CD8-positive, alpha-beta memory T cell (primary cell): ENCODE results near the gene RBM7. TPM values are rescaled to one million over a fixed set of nuclear protein-coding genes. Genes with fewer than 3 reads are reported as not detected.

ENCODE experiments used
- CTCF ChIA-PET: fragments of 350-600 bp; sonication (Branson Sonifier 250); formaldehyde crosslinking; loops from one replicate; lab custom pipeline; 2021; ENCODE audit warnings: antibody characterized with exemption; lab: Charles Lee
- POLR2A ChIA-PET: fragments of 350-600 bp; sonication (Branson Sonifier 250); formaldehyde crosslinking; loops from one replicate; lab custom pipeline; 2021; ENCODE audit warnings: antibody characterized with exemption; lab: Charles Lee
- DNase-seq, 5 donors: peaks; one replicate each; pipeline versions ENCODE4 v3.0.0 to v3.0.0-alpha.2; 2020 to 2022; ENCODE audit warnings: mixed read lengths in 1 of 5
- H3K27ac ChIP-seq: one replicate; pipeline ENCODE4 v1.7.0; 2013; ENCODE audit warnings: low read depth, mild to moderate bottlenecking, low read length, moderate library complexity
- H3K27me3 ChIP-seq: 2 replicates; pipeline ENCODE4 v1.7.0; 2013; ENCODE audit warnings: low read length, mild to moderate bottlenecking; ENCODE audit not compliant: insufficient read depth, poor library complexity, severe bottlenecking
- H3K36me3 ChIP-seq: 2 replicates; pipeline ENCODE4 v1.7.0; 2013; ENCODE audit warnings: mild to moderate bottlenecking, low read length, moderate library complexity; ENCODE audit not compliant: insufficient read depth
- H3K4me1 ChIP-seq: 2 replicates; pipeline ENCODE4 v1.7.0; 2013; ENCODE audit warnings: mild to moderate bottlenecking, low read length, moderate library complexity; ENCODE audit not compliant: insufficient read depth
- H3K4me3 ChIP-seq: 2 replicates; pipeline ENCODE4 v1.7.0; 2013; ENCODE audit warnings: mild to moderate bottlenecking, low read length
- H3K9me3 ChIP-seq: 2 replicates; pipeline ENCODE4 v1.7.0; 2013; ENCODE audit warnings: mild to moderate bottlenecking, low read length
- H3K27ac Mint-ChIP-seq, 8 donors: one replicate each; pipeline ENCODE4 v1.8.0; 2020 to 2021; ENCODE audit warnings: mixed read lengths in 8 of 8, mild to moderate bottlenecking in 6 of 8, inconsistent platforms in 3 of 8, moderate library complexity in 3 of 8
- H3K27me3 Mint-ChIP-seq, 2 donors: one replicate each; pipeline ENCODE4 v1.8.0; 2020 to 2021; ENCODE audit warnings: mixed read lengths in 2 of 2, mild to moderate bottlenecking in 1 of 2, moderate library complexity in 1 of 2
- H3K36me3 Mint-ChIP-seq, 3 donors: one replicate each; pipeline ENCODE4 v1.8.0; 2020 to 2021; ENCODE audit warnings: mixed read lengths in 3 of 3, inconsistent platforms in 1 of 3, mild to moderate bottlenecking in 1 of 3
- H3K4me1 Mint-ChIP-seq, 3 donors: one replicate each; pipeline ENCODE4 v1.8.0; 2020 to 2021; ENCODE audit warnings: mixed read lengths in 3 of 3, inconsistent platforms in 1 of 3, mild to moderate bottlenecking in 1 of 3
- H3K4me3 Mint-ChIP-seq, 7 donors: one replicate each; pipeline ENCODE4 v1.8.0; 2020 to 2021; ENCODE audit warnings: mixed read lengths in 7 of 7, mild to moderate bottlenecking in 6 of 7, moderate library complexity in 4 of 7, inconsistent platforms in 2 of 7
- H3K9me3 Mint-ChIP-seq, 5 donors: one replicate each; pipeline ENCODE4 v1.8.0; 2020 to 2022; ENCODE audit warnings: mixed read lengths in 5 of 5, mild to moderate bottlenecking in 3 of 5, moderate library complexity in 2 of 5, inconsistent platforms in 1 of 5
- polyA plus RNA-seq: library from polyadenylated mRNA; unstranded; fragments of 300-500 nt; fragmentation: Illumina TruSeq; gene quantifications from one replicate; pipeline ENCODE4 v1.2.3, GENCODE V29; 2021
- total RNA-seq, 2 experiments: library from RNA; stranded (reverse); gene quantifications; one replicate each; pipeline ENCODE4 v1.2.3, GENCODE V29; 2021

Gene RBM7
- total RNA-seq = 10 to 100 TPM; 35.7 to 37.7 TPM
- 23.1 TPM for polyA plus RNA-seq

DNA sequence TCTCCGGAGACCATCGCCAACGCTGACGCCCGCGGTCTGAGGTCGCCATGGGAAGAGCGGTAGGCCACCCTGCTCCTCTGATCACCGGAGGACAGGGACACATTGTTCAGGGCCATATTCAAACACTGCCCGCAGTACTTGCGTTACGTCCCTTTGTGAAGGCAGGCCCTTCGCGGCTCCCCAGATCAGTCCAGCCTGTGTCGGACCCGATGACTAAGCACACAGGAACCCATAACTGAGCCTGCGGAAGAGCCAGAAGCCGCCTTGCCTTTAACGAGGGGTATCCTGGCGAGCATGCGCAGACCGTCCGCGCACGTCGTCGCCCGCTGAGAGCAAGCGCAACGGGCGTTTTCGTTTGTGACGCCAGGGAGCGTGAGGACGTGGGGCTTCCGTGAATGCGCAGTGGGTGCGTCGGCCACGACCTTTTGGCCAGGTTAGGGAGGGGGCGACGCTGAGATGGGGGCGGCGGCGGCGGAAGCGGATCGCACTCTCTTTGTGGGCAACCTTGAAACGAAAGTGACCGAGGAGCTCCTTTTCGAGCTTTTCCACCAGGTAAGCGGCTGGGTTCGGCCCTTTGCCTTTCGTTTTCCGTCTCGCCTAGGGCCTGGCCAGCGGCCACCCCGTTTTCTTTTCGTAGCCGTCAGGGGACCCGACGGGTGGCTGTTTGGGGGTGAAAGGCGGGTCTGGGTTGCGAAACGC is at the start of gene RBM7, which contains the start of gene C11orf71:
TSS of gene RBM7 (plus strand) at position 451 of the 699 bp plus-strand sequence. CDS start at position 457, 6 bp downstream.
TSS of gene C11orf71 (minus strand) at position 296 of the 699 bp plus-strand sequence. CDS start at position 116, 180 bp downstream.
- no peaks in the 10 kb centered on the region for H3K9me3 Mint-ChIP-seq
- peak within 1 kb of the TSS; percentile 98 for H3K27ac ChIP-seq
- DNase-seq = peak; percentile 95 to 99 (median 97)
- H3K27ac Mint-ChIP-seq = peak within 1 kb of the TSS; percentile 95 to 100 (median 99)
- H3K4me1 Mint-ChIP-seq = peaks cover 50 to 75% (median 69%) of the 10 kb centered on the region in 3 donors
- H3K27me3 ChIP-seq = no peaks in the 10 kb centered on the region
- H3K4me1 ChIP-seq = peaks cover 54% of the 10 kb centered on the region
- peak within 1 kb of the TSS; percentile 91 for H3K4me3 ChIP-seq
- H3K36me3 Mint-ChIP-seq = peaks cover 0 to 42% (median 6%) of the 10 kb centered on the region in 3 donors
- peak within 1 kb of the TSS; percentile 95 to 99 (median 97) for H3K4me3 Mint-ChIP-seq
- ChIA-PET POLR2A (interaction anchor here (0.9 to 1.4 kb wide), 2 partner anchors 13 to 39 kb away, joined by 4 to 10 read pairs; partner anchors contain the start of gene REXO2), CTCF (interaction anchor here (1.0 kb wide), 1 partner anchor 12 kb away, joined by 5 read pairs; no protein-coding TSS in a partner anchor)
- H3K36me3 ChIP-seq = no peaks in the 10 kb centered on the region
- no peaks in the 10 kb centered on the region for H3K9me3 ChIP-seq
- peaks cover 0 to 2% of the 10 kb centered on the region in 2 donors for H3K27me3 Mint-ChIP-seq

DNA sequence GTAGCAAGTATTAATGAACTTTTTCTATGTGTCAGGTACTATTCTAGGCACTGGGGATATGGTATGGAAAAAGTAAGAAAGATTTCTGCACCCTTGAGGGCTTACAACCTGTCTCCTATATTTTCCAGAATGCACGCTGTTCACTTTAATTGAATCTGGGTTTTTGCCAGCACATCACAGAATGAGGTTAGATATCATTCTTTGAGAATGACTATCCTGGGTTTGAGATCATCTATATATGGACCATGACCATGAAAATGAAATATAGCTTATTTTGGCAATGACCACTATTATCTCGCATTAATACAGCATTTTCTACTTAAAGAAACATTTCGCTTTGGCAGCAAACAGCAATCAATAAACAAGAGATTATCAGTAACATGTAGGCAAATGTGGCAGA is 47.0 kb upstream of the RBM7 start:
- no peaks in the 10 kb centered on the region for H3K36me3 ChIP-seq
- peaks cover 13% of the 10 kb centered on the region in 2 donors for H3K27me3 Mint-ChIP-seq
- H3K9me3 ChIP-seq = no peaks in the 10 kb centered on the region
- no peaks in the 10 kb centered on the region for H3K36me3 Mint-ChIP-seq
- ChIA-PET CTCF (no interaction called here), POLR2A (no interaction called here)
- no peak for DNase-seq
- no peak overlapping the region for H3K27ac ChIP-seq
- H3K4me3 Mint-ChIP-seq = no peak overlapping the region
- H3K4me3 ChIP-seq = no peak overlapping the region
- no peaks in the 10 kb centered on the region for H3K9me3 Mint-ChIP-seq
- no peaks in the 10 kb centered on the region for H3K27me3 ChIP-seq
- H3K27ac Mint-ChIP-seq = no peak overlapping the region
- no peaks in the 10 kb centered on the region for H3K4me1 ChIP-seq
- H3K4me1 Mint-ChIP-seq = no peaks in the 10 kb centered on the region

- POLR2A ChIA-PET = no interaction called here
- no peaks in the 10 kb centered on the region for H3K4me1 ChIP-seq
- CTCF ChIA-PET = no interaction called here
- no peaks in the 10 kb centered on the region for H3K36me3 ChIP-seq
- Mint-ChIP-seq H3K4me3 (no peak overlapping the region), H3K27ac (no peak overlapping the region), H3K27me3 (peaks cover 17 to 18% of the 10 kb centered on the region in 2 donors), H3K4me1 (no peaks in the 10 kb centered on the region), H3K9me3 (no peaks in the 10 kb centered on the region), H3K36me3 (no peaks in the 10 kb centered on the region)
- no peaks in the 10 kb centered on the region for H3K9me3 ChIP-seq
- no peak overlapping the region for H3K4me3 ChIP-seq
- no peak overlapping the region for H3K27ac ChIP-seq
- no peak for DNase-seq
- H3K27me3 ChIP-seq = no peaks in the 10 kb centered on the region
Observed at GRCh38 chr11:114354076-114354475, 46.4 kb upstream of the RBM7 start.

DNA sequence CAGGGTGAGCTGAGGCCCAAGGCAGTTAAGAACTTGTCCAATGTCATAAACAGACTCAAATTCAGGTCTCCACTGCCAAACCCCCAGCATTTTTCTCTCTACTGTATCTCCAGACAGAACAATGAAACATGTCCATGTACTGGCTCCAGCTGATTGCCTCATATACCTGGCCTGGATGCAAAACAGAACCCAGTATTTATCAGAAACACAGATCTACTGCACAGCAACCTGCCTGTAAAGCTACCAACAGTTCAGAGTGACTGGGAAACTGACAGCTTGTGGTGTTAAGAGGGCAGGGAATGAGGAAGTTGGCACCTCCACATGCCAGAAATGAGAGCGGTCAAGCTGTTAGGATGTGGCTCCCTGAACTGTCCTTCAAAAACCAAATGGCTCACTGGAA is 41.8 kb upstream of the RBM7 start:
- no peaks in the 10 kb centered on the region for H3K4me1 ChIP-seq
- POLR2A ChIA-PET = no interaction called here
- H3K9me3 Mint-ChIP-seq = no peaks in the 10 kb centered on the region
- CTCF ChIA-PET = no interaction called here
- no peak overlapping the region for H3K27ac ChIP-seq
- H3K27ac Mint-ChIP-seq = no peak overlapping the region
- no peaks in the 10 kb centered on the region for H3K36me3 Mint-ChIP-seq
- H3K27me3 ChIP-seq = no peaks in the 10 kb centered on the region
- H3K4me1 Mint-ChIP-seq = no peaks in the 10 kb centered on the region
- no peaks in the 10 kb centered on the region for H3K9me3 ChIP-seq
- H3K27me3 Mint-ChIP-seq = peaks cover 21 to 38% of the 10 kb centered on the region in 2 donors
- H3K4me3 ChIP-seq = no peak overlapping the region
- DNase-seq = no peak
- H3K4me3 Mint-ChIP-seq = no peak overlapping the region
- no peaks in the 10 kb centered on the region for H3K36me3 ChIP-seq

GRCh38 chr11:114359342-114359741 is 41.1 kb upstream of the RBM7 start:
- Mint-ChIP-seq H3K36me3 (no peaks in the 10 kb centered on the region), H3K9me3 (no peaks in the 10 kb centered on the region), H3K4me3 (no peak overlapping the region), H3K27me3 (peaks cover 23 to 40% of the 10 kb centered on the region in 2 donors), H3K4me1 (no peaks in the 10 kb centered on the region), H3K27ac (no peak overlapping the region)
- Histone ChIP-seq H3K4me3 (no peak overlapping the region), H3K36me3 (no peaks in the 10 kb centered on the region), H3K27ac (no peak overlapping the region), H3K9me3 (no peaks in the 10 kb centered on the region), H3K27me3 (no peaks in the 10 kb centered on the region), H3K4me1 (no peaks in the 10 kb centered on the region)
- POLR2A ChIA-PET = no interaction called here
- CTCF ChIA-PET = no interaction called here
- no peak for DNase-seq

- peaks cover 23 to 57% of the 10 kb centered on the region in 2 donors for H3K27me3 Mint-ChIP-seq
- H3K4me1 Mint-ChIP-seq = no peaks in the 10 kb centered on the region
- Histone ChIP-seq H3K9me3 (no peaks in the 10 kb centered on the region), H3K4me1 (no peaks in the 10 kb centered on the region), H3K4me3 (no peak overlapping the region), H3K27me3 (no peaks in the 10 kb centered on the region), H3K27ac (no peak overlapping the region), H3K36me3 (no peaks in the 10 kb centered on the region)
- ChIA-PET CTCF (interaction anchor here (0.6 kb wide), 1 partner anchor 294 kb away, joined by 3 read pairs; no protein-coding TSS in a partner anchor), POLR2A (no interaction called here)
- no peak overlapping the region for H3K4me3 Mint-ChIP-seq
- no peaks in the 10 kb centered on the region for H3K9me3 Mint-ChIP-seq
- H3K27ac Mint-ChIP-seq = no peak overlapping the region
- no peaks in the 10 kb centered on the region for H3K36me3 Mint-ChIP-seq
- DNase-seq = no peak
Observed at GRCh38 chr11:114362326-114362725, 38.1 kb upstream of the RBM7 start.

GRCh38 chr11:114362958-114363357 is 37.5 kb upstream of the RBM7 start:
- no peaks in the 10 kb centered on the region for H3K9me3 Mint-ChIP-seq
- H3K4me1 Mint-ChIP-seq = no peaks in the 10 kb centered on the region
- Histone ChIP-seq H3K4me3 (no peak overlapping the region), H3K27me3 (no peaks in the 10 kb centered on the region), H3K36me3 (no peaks in the 10 kb centered on the region), H3K9me3 (no peaks in the 10 kb centered on the region), H3K4me1 (no peaks in the 10 kb centered on the region), H3K27ac (no peak overlapping the region)
- no peak overlapping the region for H3K27ac Mint-ChIP-seq
- H3K4me3 Mint-ChIP-seq = no peak overlapping the region
- no peaks in the 10 kb centered on the region for H3K36me3 Mint-ChIP-seq
- no peak for DNase-seq
- POLR2A ChIA-PET = no interaction called here
- CTCF ChIA-PET = no interaction called here
- peaks cover 18 to 56% of the 10 kb centered on the region in 2 donors for H3K27me3 Mint-ChIP-seq

- H3K27me3 Mint-ChIP-seq = peaks cover 10 to 51% of the 10 kb centered on the region in 2 donors
- no peaks in the 10 kb centered on the region for H3K4me1 ChIP-seq
- no peak overlapping the region for H3K27ac ChIP-seq
- H3K36me3 ChIP-seq = no peaks in the 10 kb centered on the region
- H3K9me3 Mint-ChIP-seq = no peaks in the 10 kb centered on the region
- ChIA-PET CTCF (no interaction called here), POLR2A (no interaction called here)
- no peaks in the 10 kb centered on the region for H3K4me1 Mint-ChIP-seq
- no peaks in the 10 kb centered on the region for H3K36me3 Mint-ChIP-seq
- H3K4me3 Mint-ChIP-seq = no peak overlapping the region
- H3K9me3 ChIP-seq = no peaks in the 10 kb centered on the region
- DNase-seq = no peak
- H3K27me3 ChIP-seq = no peaks in the 10 kb centered on the region
- H3K4me3 ChIP-seq = no peak overlapping the region
- no peak overlapping the region for H3K27ac Mint-ChIP-seq
Observed at GRCh38 chr11:114366331-114367243, 33.9 kb upstream of the RBM7 start.
